GM19328 (cell line): ENCODE data around the gene TRABD.

ENCODE experiments used
- ATAC-seq: cut with Tn5 transposase; IDR thresholded peaks from one replicate; pipeline ENCODE4 v1.9.1; 2021; ENCODE audit warnings: mild to moderate bottlenecking, moderate library complexity; ENCODE audit not compliant: unreplicated experiment

The TRABD gene

DNA sequence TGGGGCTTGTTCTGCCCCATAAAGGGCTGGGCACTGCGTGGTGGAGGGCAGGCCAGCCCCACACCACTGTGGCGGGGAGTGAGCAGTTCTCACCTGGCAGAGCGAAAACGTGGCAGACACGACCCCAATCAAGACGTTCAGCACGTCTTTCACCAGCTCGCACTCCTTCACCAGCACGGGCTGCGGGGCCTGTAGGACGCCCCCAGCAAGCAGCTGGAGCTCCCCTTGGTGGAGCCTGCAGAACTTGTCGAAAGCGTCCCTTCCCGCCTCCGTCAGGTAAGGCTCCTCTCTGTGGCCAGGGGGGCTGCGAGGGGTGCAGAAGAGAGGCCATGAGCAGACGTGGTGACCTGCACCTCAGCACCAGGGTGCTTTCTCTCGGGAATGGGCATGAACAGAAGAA lies 47.5 kb downstream of the TRABD start:
- ATAC-seq, result no peak

DNA sequence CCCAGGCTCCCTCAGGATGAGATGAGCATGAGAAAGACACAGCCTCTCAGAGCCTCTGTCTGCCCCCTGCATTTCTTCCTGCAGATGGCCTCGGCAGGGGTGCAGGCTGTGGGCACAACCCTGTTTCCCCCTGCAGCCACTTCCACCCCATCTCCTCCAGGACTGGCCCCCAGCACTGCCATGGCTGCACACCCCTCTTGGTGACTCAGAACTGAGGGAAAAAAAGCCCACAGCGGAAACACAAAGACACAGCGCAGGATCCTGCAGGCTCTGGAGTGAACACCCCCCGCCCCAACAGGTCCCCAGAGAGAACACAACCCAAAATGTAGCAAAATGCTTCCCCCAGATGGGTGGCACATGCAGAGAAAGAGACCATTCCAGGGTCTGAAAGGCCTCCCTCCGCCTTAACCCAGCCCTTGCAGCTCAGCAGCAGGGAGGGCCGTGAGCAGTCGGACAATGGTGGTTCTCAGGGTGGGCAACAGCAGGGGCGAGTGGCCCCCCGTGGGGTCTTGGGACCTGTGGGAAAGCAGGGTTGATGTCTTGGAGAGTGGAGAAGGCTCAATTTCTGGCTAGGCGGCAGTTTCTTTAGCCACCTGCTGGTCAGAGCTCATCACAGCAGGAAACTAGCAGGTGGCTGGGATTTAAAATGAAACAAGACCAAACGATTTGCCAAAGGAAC lies 51.2 kb downstream of the TRABD start:
- no peak for ATAC-seq

DNA sequence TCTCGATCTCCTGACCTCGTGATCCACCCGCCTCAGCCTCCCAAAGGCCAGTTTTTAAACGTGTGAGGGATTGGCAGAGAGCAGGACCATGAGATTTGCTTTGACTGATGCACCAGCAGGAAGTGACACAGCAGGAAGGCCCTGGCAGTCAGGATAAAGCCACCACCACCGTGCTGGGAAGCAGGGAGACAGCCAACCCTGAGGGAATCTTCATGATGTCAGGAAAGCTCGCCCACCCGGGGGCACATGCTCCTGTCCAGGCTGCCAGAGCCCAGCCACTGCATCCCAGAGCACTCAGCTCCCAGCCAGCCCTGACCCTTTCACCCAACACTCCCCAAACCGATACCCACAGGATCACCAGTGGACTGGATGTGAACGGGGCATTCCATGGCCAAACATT lies 53.0 kb downstream of the TRABD start:
- no peak for ATAC-seq

DNA sequence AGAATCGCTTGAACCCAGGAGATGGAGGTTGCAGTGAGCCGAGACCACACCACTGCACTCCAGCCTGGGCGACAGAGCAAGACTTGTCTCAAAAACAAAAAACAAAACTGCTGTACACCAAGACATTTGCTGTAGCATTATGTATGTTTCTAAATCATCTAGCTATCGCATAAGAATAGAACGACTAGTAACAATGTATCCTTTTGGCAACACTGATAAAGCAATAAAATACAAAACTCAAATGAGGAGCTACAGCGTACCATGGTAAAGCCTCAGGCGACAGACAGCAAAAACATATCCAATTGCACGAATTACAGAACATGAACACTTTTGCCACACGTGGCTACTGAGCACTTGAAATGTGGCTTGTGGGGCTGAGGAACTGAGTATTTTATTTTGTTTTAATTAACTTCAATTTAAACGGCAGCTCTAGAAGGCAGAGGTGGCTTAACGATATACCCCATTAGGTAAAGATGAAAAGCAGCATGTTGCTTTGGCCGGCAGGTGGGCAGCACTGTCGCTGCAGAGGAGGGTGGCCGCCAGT lies 56.8 kb downstream of the TRABD start:
- no peak for ATAC-seq

DNA sequence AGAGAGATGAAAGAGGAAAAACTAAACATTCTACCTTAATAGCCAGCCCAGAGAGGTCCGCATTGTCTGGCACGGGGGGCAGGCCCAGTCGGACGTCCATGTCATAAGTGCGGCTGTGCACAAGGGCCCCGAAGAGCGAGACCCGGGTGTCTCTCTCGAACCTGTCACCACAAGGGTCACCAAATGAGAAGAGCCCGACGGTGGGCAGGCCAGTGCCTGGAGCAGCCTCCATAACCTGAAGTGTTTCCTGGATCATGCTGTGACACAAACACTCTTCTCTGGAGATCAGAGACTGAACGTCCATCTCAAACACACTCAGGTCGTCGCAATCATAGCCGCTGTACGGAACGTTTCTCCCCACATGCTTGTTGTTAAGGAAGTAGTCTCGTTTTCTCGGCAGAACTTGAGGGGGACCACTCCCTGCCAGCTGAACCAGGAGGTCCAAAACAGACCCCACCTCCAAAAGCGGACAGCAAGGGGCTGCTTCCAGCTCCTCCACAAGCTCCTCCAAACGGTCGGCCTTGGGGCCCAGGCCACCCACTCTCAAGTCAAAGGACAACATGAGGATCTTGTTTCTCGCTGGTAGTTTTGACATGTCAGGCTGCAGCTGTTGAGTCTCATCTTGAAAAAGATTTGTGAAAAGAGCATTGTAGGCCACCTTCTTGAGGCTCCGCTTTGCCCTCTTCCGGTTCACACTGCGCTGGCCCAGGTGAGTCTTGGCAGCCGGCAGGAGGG lies 58.1 kb downstream of the TRABD start:
- ATAC-seq, result no peak

DNA sequence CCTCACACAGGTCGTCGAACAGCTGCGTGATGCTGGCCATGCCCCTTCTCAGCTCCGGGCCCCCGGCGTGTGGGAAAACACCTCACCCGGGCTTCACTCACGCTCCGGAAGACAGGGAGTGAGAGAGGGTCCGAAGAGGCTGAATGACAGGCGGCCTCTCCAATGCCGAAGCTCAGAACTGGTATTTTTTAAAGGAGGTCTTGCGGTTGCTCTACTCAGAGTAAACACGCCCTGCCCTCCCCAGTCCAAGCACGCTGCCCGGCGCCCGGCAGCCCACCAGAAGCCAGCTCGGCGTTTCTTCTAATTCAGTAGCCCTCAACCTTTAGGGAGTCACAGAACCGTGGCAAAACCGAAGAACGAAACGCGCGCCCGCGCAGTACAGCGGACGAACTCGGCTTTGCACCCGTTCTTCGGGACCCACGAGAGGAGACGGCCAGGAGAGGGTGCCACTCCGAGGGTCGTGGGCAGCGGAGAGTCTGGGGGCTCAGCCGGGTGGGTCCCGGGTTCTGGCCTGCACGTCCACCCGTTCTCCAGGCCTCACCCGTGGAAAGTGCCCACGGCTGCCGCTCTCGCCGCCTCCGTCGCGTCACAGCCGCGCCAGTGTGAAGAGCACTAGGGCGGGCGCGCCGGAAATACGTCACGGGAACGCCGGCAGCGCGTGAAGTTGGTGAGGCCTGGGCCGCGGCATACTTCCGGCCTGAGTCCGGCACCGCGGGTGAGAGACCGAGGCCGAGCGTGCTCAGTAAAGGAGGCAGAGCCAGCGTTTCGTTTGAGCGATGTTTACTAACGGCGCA lies 58.9 kb downstream of the TRABD start, which contains the start of gene TUBGCP6:
TUBGCP6 (minus strand) TSS at position 604 of the 794 bp plus-strand sequence; CDS start at position 40, 564 bp downstream.
- peak; percentile 66 for ATAC-seq

DNA sequence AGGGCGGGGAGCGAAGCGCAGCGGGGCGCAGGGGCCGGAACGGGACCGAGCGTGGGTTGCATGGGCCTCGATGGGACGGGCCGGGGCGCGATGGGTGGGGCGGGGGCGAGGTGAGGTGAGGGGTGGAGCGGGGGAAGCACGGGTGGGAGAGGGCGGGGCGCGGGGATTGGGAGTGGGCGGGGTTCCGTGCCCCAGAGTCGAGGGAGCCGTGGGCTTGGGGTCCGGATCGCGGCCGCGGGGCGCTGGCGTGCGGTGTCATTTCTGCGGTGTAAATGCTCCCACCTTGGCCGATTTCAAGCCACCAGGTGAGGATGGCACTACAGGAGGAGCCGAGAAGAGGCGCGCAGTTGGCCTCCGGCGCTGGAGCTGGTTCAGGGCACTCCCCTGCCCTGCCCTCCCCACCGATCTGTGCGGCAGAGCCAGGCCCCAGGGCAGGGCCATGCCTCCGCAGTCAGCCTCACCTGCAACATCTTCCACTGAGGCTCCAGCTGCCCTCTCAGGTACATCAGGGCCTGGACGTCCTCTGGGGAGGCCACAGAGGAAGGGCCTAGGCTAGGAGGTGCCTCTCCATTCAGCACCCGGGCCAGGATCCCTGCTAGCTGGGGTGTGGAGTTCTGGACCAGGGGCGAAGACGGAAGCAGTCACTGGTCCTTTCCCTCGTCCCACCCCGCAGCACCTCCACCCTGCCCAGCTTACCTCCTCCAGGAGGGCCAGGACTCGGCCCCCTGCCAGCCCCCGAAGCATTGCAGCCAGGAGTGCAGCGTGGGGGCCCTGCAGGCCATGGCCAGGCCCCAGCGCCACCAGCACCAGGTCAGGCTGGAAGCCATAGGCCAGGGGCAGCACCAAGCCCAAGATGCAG lies 59.7 kb downstream of the TRABD start:
- ATAC-seq, result no peak

DNA sequence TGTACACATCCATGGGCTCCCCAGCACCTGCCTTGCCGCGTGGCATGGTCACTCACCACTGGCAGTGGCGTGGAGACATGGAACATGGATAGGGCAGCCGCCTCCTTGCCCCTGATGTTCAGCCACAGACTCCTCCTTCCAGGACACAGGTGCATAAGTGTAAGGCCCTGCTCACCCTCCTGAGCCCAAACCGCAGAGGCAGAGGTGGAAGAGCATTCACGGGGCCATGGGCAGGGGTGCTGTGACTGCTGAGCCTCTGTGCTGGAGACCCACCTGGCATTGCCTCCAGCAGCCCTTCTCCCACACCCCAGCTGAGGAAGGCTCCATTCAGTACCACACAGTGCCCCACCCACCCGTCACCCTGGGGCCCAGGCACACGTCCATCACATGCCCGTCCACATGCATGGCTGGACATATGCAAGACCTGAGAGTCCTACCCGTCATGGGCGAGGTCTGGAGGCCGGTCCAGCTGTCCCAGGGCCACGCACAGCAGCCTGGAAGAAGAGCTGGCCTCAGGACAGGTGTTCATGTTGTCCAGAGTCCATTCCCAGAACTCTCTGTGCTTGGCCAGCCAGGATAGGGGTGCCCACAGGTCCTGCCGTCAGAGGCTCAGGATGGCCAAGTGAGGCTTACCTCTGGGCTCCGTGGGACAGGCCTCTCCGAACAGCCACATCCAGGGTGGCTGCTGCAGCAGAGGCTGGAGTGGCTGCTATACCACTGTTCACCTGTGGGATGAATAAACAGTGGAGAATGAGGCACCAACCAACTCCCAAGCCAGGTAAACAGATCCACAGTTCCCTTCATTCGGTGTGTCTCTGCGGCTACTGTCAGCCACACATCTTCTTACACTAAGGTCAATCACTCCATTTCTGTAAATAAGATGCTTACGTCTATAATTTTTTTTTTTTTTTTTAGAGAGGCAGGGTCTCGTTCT lies 60.8 kb downstream of the TRABD start:
- ATAC-seq, result no peak

DNA sequence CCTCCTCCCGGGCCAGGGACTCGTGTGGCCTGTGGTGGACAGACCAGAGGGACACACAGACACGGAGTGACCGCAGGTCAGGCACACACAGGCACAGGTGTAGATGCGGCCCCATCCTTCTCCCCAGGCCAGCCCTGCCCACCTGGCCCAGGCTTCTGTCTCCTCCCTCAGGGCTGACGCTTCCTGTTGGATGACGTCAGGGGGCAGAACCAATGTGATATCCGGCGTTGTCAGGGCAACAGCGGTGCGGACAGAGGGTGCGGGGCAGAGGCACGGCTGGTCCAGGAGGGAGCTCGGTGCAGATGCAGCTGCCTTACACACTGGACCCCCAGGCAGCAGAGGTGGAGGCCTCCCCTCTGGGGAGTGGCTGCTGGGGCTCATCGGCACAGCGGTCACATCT lies 62.0 kb downstream of the TRABD start:
- no peak for ATAC-seq

DNA sequence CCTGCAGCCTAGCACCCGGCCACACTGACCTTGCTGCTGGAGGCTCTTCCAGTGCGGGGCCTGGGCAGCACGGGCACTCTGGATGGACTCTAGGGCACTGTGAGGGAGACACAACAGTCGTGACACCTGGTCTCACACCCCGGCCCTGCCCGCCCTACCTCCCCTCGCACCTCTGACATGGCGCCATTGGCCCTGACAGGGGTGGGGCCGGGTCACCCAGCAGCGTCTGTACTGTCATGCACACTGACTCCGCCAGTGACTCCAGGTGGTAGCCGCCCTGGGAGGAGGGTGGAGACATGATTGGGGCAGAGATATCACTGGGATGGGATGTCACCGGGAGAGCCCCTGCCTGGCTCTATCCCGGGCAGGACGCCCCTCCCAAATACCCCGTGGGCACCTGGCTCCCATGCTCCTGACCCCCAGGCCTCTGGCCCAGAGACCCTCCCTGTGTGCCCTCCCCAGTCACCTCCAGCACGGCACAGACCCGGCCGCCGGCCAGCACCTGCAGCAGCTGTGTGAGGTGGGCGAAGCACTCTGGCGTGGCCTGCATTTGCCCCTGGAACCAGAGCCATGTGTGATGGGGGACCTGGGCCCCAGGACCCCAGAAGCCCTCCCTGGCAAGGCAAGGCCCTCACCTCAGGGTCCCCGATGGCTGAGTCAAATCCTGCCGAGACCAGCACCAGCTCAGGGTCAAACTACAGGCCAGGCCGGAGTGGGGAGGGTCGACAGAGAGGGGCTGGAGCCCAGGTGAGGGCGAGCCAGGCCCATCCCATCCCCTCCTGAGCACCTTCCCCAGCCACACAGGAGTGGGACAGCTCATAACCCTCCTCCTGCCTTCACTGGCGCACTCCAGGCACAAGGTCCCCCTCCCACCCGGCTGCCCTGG lies 62.7 kb downstream of the TRABD start:
- no peak for ATAC-seq
